Keratinocyte (primary cell): ENCODE measurements around the gene TPK1.

ENCODE experiments used
- CTCF ChIP-seq, 3 experiments: IDR thresholded peaks in 1 of 3; conservative IDR thresholded peaks in 1 of 3; optimal IDR thresholded peaks in 1 of 3; 2 replicates in 2 of 3; 3 replicates in 1 of 3; pipeline versions ENCODE3 to v1.5.1; 2011; ENCODE audit warnings: low read length in 3 of 3, mild to moderate bottlenecking in 3 of 3, moderate library complexity in 2 of 3, control low read depth in 1 of 3, inconsistent platforms in 1 of 3; ENCODE audit not compliant: insufficient read depth in 2 of 3; ENCODE audit errors: extremely low read depth in 1 of 3
- EZH2 ChIP-seq: IDR thresholded peaks from one replicate; pipeline ENCODE4 v1.6.1; 2012; ENCODE audit warnings: inconsistent platforms, mild to moderate bottlenecking, low read length, moderate library complexity

DNA sequence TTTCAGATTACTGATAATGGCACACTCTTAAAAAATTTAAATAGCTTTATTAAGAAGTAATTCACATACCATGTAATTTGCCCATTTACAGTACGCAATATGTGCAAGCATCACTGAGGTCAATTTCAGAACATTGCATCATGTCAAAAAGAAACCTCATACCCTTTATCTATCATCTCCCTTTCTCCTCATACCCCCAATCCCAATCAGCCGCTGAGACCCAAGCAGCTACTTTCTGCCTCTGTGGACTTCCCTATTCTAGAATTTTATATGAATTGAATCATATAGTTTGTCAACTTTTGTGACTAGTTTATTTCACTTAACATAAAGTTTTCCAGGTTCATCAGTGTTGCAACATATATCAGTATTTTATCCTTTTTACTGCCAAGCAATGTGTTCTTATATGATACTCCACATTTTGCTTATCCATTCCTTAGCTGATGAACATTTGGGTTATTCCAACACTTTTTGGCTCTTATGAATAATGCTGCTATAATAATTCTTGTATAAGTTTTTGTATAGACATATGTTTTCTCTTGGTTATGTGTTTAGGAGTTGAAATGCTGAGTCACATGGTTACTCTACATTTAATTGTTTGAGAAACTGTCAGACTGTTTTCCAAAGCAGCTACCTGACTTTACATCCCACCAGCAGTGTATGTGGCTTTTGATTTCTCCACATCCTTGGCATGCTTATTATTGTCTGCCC lies 26.9 kb upstream of the TPK1 start:
- TF ChIP-seq EZH2 (no peak), CTCF (optimal IDR thresholded peaks at IDR 0.05 in 1 of 3, IDR thresholded peaks at IDR 0.05 in 1 of 3, conservative IDR thresholded peaks at IDR 0.05 in 1 of 3; ENCODE audit: extremely low read depth in 1 of 3, insufficient read depth in 2 of 3, low read length in 3 of 3) (no peak)
